COLO668 (cell line): ENCODE measurements around the gene MTCL1.
A peak's percentile ranks its signal among the peaks of the same experiment; 100 is the strongest.

Source experiments
- DNase-seq: peaks from one replicate; lab custom pipeline; 2025; ENCODE audit not compliant: unreplicated experiment; lab: John Stamatoyannopoulos, UW

Gene MTCL1

GRCh38 chr18:8686611-8687010 is 18.7 kb upstream of the MTCL1 start:
- no peak for DNase-seq

GRCh38 chr18:8688216-8688800 is 17.0 kb upstream of the MTCL1 start:
- no peak for DNase-seq

DNA sequence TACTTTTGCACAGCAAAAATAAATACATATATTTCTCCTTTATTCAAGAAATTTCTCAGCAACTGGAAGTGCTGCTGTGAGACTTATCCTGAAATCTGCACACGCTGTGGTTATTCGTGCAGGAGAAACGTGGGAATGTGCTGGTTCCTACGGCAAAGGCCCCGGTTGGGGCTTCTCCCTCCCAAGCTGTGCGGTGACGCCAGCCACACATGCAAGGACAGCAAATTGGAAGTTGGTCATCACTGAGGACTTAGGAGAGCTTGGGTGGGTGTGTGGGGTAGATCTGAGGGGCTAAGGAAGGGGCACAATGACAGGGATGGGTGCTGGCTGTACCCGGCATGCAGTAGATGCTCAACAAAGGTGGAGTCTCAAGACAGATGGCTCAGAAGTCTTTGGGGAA is 16.5 kb upstream of the MTCL1 start:
- no peak for DNase-seq

- DNase-seq, result no peak
Observed at GRCh38 chr18:8689517-8689916, 15.8 kb upstream of the MTCL1 start.

DNA sequence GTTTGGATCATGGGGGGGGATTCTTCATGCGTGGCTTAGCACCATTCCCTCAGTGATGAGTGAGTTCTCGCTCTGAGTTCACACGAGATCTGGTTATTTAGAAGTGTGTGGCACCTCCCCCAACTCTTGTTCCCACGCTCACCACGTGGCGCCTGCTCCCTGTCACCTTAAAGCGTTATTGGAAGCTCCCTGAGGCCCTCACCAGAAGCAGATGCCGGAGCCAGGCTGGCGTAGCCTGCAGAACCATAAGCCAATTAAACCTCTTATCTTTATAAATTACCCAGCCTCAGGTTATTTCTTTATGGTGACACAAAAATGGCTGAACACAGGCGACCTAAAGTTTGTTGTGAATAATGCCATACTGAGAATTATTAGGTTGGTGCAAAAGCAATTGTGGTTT is 10.5 kb upstream of the MTCL1 start:
- no peak for DNase-seq

DNA sequence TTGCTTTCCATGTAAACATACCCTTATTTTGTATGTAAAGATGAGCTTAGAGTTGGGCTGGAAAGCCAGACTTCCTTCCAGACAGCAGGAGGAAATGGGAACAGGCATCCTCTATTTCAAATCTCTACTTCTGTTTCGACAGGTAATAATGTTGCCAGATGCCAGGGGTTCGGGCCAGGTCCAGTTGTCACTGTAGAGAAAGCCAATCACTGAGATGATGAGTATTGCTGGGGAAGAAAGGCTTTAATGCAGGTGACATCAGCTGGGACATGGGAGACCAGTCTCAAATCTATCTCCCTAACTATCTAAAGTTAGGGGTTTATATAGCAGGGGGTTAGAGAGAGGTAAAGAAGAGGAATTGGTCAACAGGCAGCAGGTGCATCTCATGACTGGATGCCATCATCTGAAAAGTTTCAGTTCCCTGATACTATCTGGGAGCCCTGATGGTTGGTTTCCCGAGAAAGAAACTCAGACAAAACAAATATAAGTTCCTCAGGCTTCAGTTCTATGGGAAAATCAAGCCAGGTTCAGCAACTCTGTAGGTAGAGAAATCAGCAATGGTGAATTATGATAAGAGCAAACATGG is 9.3 kb upstream of the MTCL1 start:
- no peak for DNase-seq

DNA sequence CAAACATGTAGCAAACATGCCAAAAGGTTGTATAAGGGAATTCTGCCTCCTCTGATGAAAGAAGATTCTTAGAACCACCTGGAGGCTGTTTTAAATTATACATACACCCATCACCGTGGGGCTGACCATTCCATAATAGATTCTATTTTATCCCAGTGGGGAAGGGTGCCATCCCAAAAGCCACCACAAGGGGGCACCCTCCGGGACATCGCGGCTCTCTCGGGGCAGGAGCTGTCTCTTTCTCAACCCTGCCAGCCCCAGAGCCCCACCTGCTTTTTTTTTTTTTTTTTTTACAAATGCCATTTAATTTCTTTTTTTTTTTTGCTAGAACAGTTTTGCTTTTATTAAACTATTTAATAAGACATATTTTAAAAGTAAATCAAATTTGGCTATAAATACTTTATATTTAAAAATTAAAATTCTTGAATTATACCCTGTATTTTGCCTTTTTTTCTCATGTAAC is 8.6 kb upstream of the MTCL1 start:
- peak; percentile 75 for DNase-seq

- no peak for DNase-seq
Observed at GRCh38 chr18:8699126-8699525, 6.2 kb upstream of the MTCL1 start.

- DNase-seq, result no peak
Observed at GRCh38 chr18:8699948-8700347, 5.4 kb upstream of the MTCL1 start.

- no peak for DNase-seq
Observed at GRCh38 chr18:8701546-8702118, 3.7 kb upstream of the MTCL1 start.

- DNase-seq, result no peak
Observed at GRCh38 chr18:8702668-8703067, 2.7 kb upstream of the MTCL1 start.

DNA sequence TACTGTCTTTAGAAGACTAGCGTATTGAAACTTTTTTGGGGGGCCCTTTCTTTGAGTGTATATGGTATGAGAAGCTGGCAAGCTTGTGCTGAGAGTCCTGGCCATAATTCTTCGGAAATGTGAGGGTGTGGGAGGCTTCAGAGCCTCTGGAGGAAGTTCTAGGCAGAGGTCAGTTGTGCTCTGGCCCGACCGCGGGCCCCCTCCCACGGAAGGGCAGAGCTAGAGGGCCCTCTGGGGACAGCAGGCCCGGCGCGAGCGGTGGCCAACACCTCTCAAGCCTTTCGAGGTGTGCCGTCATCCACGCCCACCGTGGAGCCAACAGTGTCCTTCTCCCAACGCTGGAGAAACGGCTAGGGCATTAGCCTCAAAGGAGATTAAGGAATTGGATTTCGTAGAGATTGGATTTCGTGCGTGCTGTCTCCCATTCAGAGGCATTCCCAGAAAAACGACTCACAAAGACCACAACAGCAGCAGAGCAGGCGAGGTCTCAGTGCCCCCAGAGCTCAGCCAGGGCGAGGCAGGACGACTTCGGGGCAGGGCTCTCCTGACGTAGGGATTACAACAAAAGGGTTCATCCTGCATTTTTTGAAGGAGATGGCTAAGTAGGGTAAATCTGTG is 2.2 kb upstream of the MTCL1 start:
- no peak for DNase-seq

- no peak for DNase-seq
Observed at GRCh38 chr18:8703781-8704301, 1.5 kb upstream of the MTCL1 start.

DNA sequence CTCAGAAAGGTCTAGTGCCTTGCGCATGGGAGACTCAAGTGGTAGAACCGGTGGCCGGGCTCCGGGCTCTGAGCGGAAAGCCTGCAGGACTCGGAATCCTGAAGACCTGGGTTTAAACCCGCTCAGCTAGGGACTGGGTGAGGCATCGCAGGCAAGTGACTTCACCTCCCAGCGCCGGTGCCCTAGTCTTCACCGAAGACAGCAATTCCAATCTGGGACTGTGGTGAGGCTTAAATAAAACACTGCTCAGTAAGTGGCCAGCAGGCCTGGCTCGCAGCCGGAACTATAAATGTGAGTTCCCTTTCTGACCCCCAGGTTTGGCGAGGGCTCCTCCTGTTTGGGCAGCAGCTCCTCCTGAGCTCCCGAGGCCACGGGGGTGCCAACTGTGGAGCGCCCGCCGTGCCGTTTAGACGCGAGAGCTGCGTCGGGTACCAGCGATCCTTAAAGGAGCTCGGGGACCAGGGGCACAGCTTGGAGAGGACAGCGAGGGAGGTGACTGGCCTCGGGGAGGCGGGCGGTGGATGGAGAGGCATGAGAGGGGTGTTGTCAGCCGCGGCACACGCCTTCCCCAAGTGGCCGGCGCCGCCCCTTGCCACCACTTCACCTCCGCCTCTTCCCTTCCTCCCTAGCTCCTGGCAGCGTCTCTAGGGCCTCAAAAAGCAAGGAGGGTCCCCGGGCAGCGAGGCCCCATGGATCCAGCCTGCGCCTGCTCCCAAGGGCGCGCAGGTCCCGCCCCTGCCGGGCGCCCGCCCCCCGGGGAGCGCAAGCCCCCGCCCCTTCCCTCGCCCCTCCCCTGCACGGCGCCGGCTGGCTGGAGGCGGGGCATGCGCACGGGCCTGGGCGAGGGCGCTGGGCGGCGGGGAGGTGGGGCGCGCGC is 757 bp upstream of the MTCL1 start:
- peak; percentile 97 for DNase-seq

DNA sequence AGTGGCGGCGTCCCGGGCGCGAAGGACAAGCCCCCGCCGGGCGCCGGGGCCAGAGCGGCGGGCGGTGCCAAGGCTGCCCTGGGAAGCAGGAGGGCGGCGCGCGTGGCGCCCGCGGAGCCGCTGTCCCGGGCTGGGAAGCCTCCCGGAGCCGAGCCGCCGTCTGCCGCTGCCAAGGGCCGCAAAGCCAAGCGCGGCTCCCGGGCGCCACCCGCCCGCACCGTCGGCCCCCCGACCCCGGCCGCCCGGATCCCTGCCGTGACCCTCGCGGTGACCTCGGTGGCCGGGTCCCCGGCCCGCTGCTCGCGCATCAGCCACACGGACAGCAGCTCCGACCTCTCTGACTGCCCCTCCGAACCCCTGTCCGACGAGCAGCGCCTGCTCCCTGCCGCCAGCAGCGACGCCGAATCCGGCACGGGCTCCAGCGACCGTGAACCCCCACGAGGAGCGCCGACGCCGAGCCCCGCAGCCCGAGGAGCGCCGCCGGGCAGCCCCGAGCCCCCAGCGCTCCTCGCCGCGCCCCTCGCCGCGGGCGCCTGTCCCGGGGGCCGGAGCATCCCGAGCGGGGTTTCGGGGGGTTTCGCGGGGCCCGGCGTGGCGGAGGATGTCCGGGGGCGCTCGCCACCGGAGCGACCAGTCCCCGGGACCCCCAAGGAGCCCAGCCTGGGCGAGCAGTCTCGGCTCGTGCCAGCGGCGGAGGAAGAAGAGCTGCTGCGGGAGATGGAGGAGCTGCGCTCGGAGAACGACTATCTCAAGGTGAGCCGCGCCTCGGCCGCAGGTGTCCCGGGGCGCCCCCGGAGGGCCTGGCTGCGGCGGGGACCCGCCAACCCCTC is 820 bp downstream of the MTCL1 start:
- peak; percentile 62 for DNase-seq

- DNase-seq, result peak; percentile 82
Observed at GRCh38 chr18:8706791-8707555, 1.6 kb downstream of the MTCL1 start.

DNA sequence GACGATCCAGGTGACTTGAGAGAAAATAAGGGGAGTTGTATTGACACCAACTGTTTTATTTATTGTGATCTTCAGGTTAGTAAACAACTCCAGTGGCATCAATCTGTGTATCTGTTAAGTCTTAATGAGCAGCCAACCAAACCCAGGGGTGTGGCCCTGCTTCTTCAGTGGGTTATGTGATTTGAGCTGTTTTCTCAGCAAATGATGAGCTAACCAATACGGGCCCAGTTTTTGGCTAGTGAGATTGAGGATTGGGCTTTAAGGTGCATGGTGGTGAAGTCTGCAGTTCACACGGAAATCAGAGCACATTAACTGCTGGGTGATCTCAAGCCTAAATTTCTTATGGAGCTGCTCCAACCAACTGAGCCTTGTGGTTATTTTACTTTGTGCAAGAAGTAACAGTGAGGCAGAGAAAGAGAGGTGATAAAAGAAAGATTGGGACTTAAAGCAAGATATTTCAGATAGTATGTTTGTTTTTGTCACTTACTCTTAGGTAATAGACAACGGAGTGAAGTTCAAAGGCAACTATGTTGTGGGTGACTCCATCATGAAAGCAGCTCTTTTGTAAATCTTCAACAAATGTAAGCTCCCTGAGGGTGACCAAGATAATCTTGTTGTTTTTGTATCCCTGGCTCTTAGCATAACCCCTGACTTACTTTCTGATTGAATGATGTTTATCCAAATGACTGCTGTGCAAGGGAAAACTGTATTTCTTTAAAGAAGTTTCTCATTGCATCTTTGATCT is 2.4 kb downstream of the MTCL1 start:
- DNase-seq, result no peak

DNA sequence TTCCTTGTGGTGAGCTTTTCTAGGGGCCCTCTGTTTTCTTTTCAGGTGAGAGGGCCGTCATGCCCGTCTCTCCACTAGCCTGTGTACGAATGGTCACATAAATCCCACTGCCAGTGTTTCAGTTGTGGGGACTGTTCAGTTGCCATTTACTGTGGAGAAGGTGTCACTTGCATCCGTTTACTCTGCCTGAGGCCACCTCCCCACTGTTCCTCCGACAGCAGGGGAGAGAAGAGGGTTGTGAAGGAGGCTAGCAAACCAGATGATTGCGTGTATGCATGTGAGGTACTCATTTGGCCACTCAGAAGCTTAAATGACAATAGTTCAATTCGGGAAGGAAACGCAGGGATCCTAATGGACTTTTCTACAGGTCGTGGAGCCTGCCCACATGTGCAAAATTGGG is 3.3 kb downstream of the MTCL1 start:
- DNase-seq, result no peak
